HEK293 (cell line): ENCODE measurements around the gene ACTA2.

Source experiments
- CTCF ChIA-PET: fragments of 350-600 bp; formaldehyde crosslinking; extraction: SDS; loops from one replicate; lab custom pipeline; 2021; ENCODE audit warnings: antibody characterized with exemption; lab: Yijun Ruan, JAX
- POLR2A ChIA-PET: fragments of 300-600 bp; formaldehyde crosslinking; extraction: SDS; loops from one replicate; lab custom pipeline; 2020; ENCODE audit warnings: antibody characterized with exemption, inconsistent platforms; lab: Yijun Ruan, JAX
- H3K27ac ChIP-seq: fragments of 200-500 bp; sonication (Bioruptor generic); 2 replicates; pipeline ENCODE4 v1.5.1; 2014; ENCODE audit warnings: low read depth, low read length, control low read depth, inconsistent platforms; ENCODE audit errors: extremely low read depth
- H3K36me3 ChIP-seq, 2 experiments: fragments of 200-500 bp in 1 of 2; sonication (Bioruptor generic) in 1 of 2; 1 replicate in 1 of 2; 2 replicates in 1 of 2; pipeline ENCODE4 v1.5.1; 2014 to 2017; ENCODE audit warnings: inconsistent platforms in 2 of 2, low read length in 2 of 2; ENCODE audit not compliant: control insufficient read depth in 2 of 2, insufficient read depth in 1 of 2
- H3K4me1 ChIP-seq: fragments of 200-500 bp; sonication (Bioruptor generic); 2 replicates; pipeline ENCODE4 v1.5.1; 2014; ENCODE audit warnings: mild to moderate bottlenecking, low read length, inconsistent platforms; ENCODE audit not compliant: control insufficient read depth, insufficient read depth
- H3K4me3 ChIP-seq: 2 replicates; pipeline ENCODE4 v1.5.1; 2011; ENCODE audit warnings: low read depth, mild to moderate bottlenecking, control low read depth, low read length, moderate library complexity
- H3K9me3 ChIP-seq: fragments of 200-500 bp; sonication (Bioruptor generic); 2 replicates; pipeline ENCODE4 v1.5.1; 2014; ENCODE audit warnings: low read depth, low read length, inconsistent platforms; ENCODE audit not compliant: control insufficient read depth, insufficient read depth
- EGR2 ChIP-seq: fragments of 450-650 bp; formaldehyde crosslinking; IDR thresholded peaks from 2 replicates; pipeline ENCODE4 v1.5.1; 2016; ENCODE audit warnings: low read depth, missing biosample characterization, missing genetic modification characterization
- INSM2 ChIP-seq: fragments of 450-650 bp; formaldehyde crosslinking; IDR thresholded peaks from 2 replicates; pipeline ENCODE4 v1.5.1; 2016; ENCODE audit warnings: missing biosample characterization, missing genetic modification characterization
- KLF7 ChIP-seq: fragments of 450-650 bp; formaldehyde crosslinking; IDR thresholded peaks from 2 replicates; pipeline ENCODE4 v1.5.1; 2016; ENCODE audit warnings: missing biosample characterization, missing genetic modification characterization, borderline replicate concordance
- REPIN1 ChIP-seq: fragments of 450-650 bp; formaldehyde crosslinking; IDR thresholded peaks from 2 replicates; pipeline ENCODE4 v1.5.1; 2017; ENCODE audit warnings: missing biosample characterization, missing genetic modification characterization, low read depth
- ZNF133 ChIP-seq: fragments of 450-650 bp; formaldehyde crosslinking; IDR thresholded peaks from 2 replicates; pipeline ENCODE4 v1.5.1; 2016; ENCODE audit warnings: missing biosample characterization, missing genetic modification characterization
- ZNF169 ChIP-seq: fragments of 450-650 bp; formaldehyde crosslinking; IDR thresholded peaks from 2 replicates; pipeline ENCODE4 v1.5.1; 2016; ENCODE audit warnings: missing biosample characterization, missing genetic modification characterization
- ZNF311 ChIP-seq: fragments of 450-650 bp; formaldehyde crosslinking; IDR thresholded peaks from 2 replicates; pipeline ENCODE4 v1.5.1; 2017; ENCODE audit warnings: missing biosample characterization, missing genetic modification characterization, borderline replicate concordance
- ZNF561 ChIP-seq: fragments of 450-650 bp; IDR thresholded peaks from 2 replicates; pipeline ENCODE4 v1.5.1; 2018; ENCODE audit warnings: missing biosample characterization, missing genetic modification characterization, borderline replicate concordance
- ZNF658 ChIP-seq: fragments of 450-650 bp; formaldehyde crosslinking; IDR thresholded peaks from 2 replicates; pipeline ENCODE4; 2016; ENCODE audit warnings: missing biosample characterization, missing genetic modification characterization
- ZNF768 ChIP-seq: fragments of 450-650 bp; formaldehyde crosslinking; IDR thresholded peaks from 2 replicates; pipeline ENCODE4 v1.5.1; 2018; ENCODE audit warnings: missing biosample characterization, mild to moderate bottlenecking, missing genetic modification characterization
- ZNF785 ChIP-seq: fragments of 450-650 bp; formaldehyde crosslinking; IDR thresholded peaks from 2 replicates; pipeline ENCODE4 v1.5.1; 2016; ENCODE audit warnings: missing biosample characterization, missing genetic modification characterization
- ZNF837 ChIP-seq: fragments of 450-650 bp; formaldehyde crosslinking; IDR thresholded peaks from 2 replicates; pipeline ENCODE4 v1.5.1; 2016; ENCODE audit warnings: missing biosample characterization, missing genetic modification characterization
- ZSCAN16 ChIP-seq: fragments of 450-650 bp; formaldehyde crosslinking; IDR thresholded peaks from 2 replicates; pipeline ENCODE4 v1.5.1; 2016; ENCODE audit warnings: missing biosample characterization, missing genetic modification characterization
- TF ChIP-seq, protein P1 (sequence below): fragments of 450-650 bp; formaldehyde crosslinking; conservative IDR thresholded peaks from 2 replicates; pipeline ENCODE4 v1.5.1; 2016; ENCODE audit warnings: low read depth, missing biosample characterization, missing genetic modification characterization
- TF ChIP-seq, protein P2 (sequence below): fragments of 450-650 bp; formaldehyde crosslinking; IDR thresholded peaks from 2 replicates; pipeline ENCODE4 v1.5.1; 2016; ENCODE audit warnings: missing biosample characterization, missing genetic modification characterization
- TF ChIP-seq, protein P3 (sequence below): fragments of 450-650 bp; formaldehyde crosslinking; IDR thresholded peaks from 2 replicates; pipeline ENCODE4 v1.5.1; 2017; ENCODE audit warnings: missing biosample characterization, mild to moderate bottlenecking, missing genetic modification characterization, moderate library complexity

ACTA2 gene

GRCh38 chr10:88931548-88931947, 21.0 kb downstream of the ACTA2 start (continued):
- TF ChIP-seq, protein P1, sequence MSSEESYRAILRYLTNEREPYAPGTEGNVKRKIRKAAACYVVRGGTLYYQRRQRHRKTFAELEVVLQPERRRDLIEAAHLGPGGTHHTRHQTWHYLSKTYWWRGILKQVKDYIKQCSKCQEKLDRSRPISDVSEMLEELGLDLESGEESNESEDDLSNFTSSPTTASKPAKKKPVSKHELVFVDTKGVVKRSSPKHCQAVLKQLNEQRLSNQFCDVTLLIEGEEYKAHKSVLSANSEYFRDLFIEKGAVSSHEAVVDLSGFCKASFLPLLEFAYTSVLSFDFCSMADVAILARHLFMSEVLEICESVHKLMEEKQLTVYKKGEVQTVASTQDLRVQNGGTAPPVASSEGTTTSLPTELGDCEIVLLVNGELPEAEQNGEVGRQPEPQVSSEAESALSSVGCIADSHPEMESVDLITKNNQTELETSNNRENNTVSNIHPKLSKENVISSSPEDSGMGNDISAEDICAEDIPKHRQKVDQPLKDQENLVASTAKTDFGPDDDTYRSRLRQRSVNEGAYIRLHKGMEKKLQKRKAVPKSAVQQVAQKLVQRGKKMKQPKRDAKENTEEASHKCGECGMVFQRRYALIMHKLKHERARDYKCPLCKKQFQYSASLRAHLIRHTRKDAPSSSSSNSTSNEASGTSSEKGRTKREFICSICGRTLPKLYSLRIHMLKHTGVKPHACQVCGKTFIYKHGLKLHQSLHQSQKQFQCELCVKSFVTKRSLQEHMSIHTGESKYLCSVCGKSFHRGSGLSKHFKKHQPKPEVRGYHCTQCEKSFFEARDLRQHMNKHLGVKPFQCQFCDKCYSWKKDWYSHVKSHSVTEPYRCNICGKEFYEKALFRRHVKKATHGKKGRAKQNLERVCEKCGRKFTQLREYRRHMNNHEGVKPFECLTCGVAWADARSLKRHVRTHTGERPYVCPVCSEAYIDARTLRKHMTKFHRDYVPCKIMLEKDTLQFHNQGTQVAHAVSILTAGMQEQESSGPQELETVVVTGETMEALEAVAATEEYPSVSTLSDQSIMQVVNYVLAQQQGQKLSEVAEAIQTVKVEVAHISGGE, result no peak
- no peak for TF ChIP-seq ZNF837 (tag by site-specific recombination)
- TF ChIP-seq ZNF311 (tag by site-specific recombination), result no peak
- TF ChIP-seq, protein P2, sequence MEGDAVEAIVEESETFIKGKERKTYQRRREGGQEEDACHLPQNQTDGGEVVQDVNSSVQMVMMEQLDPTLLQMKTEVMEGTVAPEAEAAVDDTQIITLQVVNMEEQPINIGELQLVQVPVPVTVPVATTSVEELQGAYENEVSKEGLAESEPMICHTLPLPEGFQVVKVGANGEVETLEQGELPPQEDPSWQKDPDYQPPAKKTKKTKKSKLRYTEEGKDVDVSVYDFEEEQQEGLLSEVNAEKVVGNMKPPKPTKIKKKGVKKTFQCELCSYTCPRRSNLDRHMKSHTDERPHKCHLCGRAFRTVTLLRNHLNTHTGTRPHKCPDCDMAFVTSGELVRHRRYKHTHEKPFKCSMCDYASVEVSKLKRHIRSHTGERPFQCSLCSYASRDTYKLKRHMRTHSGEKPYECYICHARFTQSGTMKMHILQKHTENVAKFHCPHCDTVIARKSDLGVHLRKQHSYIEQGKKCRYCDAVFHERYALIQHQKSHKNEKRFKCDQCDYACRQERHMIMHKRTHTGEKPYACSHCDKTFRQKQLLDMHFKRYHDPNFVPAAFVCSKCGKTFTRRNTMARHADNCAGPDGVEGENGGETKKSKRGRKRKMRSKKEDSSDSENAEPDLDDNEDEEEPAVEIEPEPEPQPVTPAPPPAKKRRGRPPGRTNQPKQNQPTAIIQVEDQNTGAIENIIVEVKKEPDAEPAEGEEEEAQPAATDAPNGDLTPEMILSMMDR, result no peak
- TF ChIP-seq ZNF768 (tag by site-specific recombination), result no peak
- no peak for TF ChIP-seq EGR2 (tag by site-specific recombination)
- TF ChIP-seq REPIN1 (tag by site-specific recombination), result no peak

DNA sequence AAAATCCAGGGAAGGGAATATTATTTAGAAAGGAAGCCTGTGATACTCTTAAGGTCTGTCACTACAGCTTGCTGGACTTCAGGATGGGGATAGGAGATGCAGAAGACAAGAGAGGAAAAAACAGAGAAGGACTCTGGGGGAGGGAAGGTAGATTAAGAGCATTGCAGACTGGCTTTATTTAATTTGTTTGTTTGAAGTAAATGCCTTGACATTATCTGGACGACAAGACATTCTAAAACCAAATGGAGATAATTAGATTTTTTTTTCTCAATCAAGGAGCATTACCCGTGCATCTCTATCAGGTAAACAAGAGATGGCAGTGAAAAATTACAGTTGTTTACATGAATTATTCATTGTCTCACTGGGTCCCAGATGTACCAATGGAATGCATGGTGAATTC, 24.3 kb downstream of the ACTA2 start:
- H3K36me3 ChIP-seq, result peaks cover 0 to 9% of the 10 kb centered on the region in 2 experiments; a peak in 1 of 3 replicates
- TF ChIP-seq ZNF169 (tag by site-specific recombination) (no peak), INSM2 (tag by site-specific recombination) (no peak), ZNF785 (no peak), ZNF561 (tag by site-specific recombination) (no peak)
- ChIA-PET CTCF (interaction anchor here (0.6 to 11.9 kb wide), 4 partner anchors 91 to 1935 kb away, joined by 3 to 456 read pairs (median 6); no protein-coding TSS in a partner anchor), POLR2A (no interaction called here)
- H3K9me3 ChIP-seq, result no peaks in the 10 kb centered on the region
- H3K4me3 ChIP-seq, result no peak overlapping the region
- H3K4me1 ChIP-seq, result peaks cover 5% of the 10 kb centered on the region; the same call in 1 of the 2 replicates
- no peak overlapping the region for H3K27ac ChIP-seq

DNA sequence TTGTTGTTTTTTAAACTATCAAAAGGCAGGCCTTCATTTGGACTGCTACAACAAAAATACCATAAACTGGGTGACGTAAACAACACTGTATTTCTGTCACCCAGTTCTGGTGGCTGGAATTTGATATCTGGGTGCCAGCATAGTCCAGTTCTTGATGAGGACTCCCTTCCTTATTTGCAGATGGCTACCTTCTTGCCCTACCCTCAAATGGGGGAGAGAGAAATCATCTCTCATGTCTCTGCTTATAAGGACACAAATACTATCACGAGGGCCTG, 25.2 kb downstream of the ACTA2 start:
- TF ChIP-seq ZNF133 (tag by site-specific recombination) (no peak), KLF7 (tag by site-specific recombination) (no peak), ZNF658 (tag by site-specific recombination) (no peak), ZSCAN16 (no peak)
- TF ChIP-seq, protein P3, sequence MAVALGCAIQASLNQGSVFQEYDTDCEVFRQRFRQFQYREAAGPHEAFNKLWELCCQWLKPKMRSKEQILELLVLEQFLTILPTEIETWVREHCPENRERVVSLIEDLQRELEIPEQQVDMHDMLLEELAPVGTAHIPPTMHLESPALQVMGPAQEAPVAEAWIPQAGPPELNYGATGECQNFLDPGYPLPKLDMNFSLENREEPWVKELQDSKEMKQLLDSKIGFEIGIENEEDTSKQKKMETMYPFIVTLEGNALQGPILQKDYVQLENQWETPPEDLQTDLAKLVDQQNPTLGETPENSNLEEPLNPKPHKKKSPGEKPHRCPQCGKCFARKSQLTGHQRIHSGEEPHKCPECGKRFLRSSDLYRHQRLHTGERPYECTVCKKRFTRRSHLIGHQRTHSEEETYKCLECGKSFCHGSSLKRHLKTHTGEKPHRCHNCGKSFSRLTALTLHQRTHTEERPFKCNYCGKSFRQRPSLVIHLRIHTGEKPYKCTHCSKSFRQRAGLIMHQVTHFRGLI (tag by site-specific recombination), result no peak
- Histone ChIP-seq H3K4me1 (peaks cover 4% of the 10 kb centered on the region; the same call in 1 of the 2 replicates), H3K4me3 (no peak overlapping the region), H3K27ac (no peak overlapping the region), H3K9me3 (no peaks in the 10 kb centered on the region), H3K36me3 (peaks cover 0 to 9% of the 10 kb centered on the region in 2 experiments; a peak in 1 of 3 replicates)
- ChIA-PET CTCF (interaction anchor here (1.6 to 11.9 kb wide), 2 partner anchors 91 to 286 kb away, joined by 9 to 456 read pairs; no protein-coding TSS in a partner anchor), POLR2A (no interaction called here)
